ENCODE data around the gene PCSK6. TPM values are rescaled to one million over a fixed set of nuclear protein-coding genes. Genes with fewer than 3 reads are reported as not detected.

PCSK6 gene
- total RNA-seq, 2 experiments from 2014 or later = 0.57 TPM; not detected in 1

- H3K9me2 ChIP-seq (ENCODE audit: insufficient read depth, low read length) = no peaks in the 10 kb centered on the region
- no peaks in the 10 kb centered on the region for H3K36me3 ChIP-seq (ENCODE audit: insufficient read depth, low read length)
- no peaks in the 10 kb centered on the region for H3K4me1 ChIP-seq (ENCODE audit: insufficient read depth, low read length, poor library complexity, severe bottlenecking)
- H3K4me3 ChIP-seq (ENCODE audit: low read depth, low read length, poor library complexity, severe bottlenecking) = no peak overlapping the region
- ChIA-PET CTCF (ENCODE audit: unreplicated experiment) (no interaction called here), POLR2A (no interaction called here)
- no peak overlapping the region for H2AFZ ChIP-seq (ENCODE audit: low read length)
- TF ChIP-seq EZH2phosphoT487 (IDR thresholded peaks at IDR 0.05; ENCODE audit: borderline replicate concordance, low read depth, low read length) (no peak), CTCF (conservative IDR thresholded peaks at IDR 0.05; ENCODE audit: low read length) (no peak)
- intact Hi-C loops (cut with micrococcal nuclease; ENCODE audit: unreplicated experiment) = no loop called here
- no peak for DNase-seq (ENCODE audit: low spot score)
- BruUV-seq (replicated peaks) = no TSS peak
- H3K9me3 ChIP-seq (ENCODE audit: low read length) = no peaks in the 10 kb centered on the region
- no peak overlapping the region for H3K4me2 ChIP-seq (ENCODE audit: low read length)
- no peaks in the 10 kb centered on the region for H3K79me2 ChIP-seq (ENCODE audit: insufficient read depth, low read depth, low read length)
- H3K27ac ChIP-seq (ENCODE audit: low read depth, low read length, poor library complexity, severe bottlenecking) = no peak overlapping the region
- no peaks in the 10 kb centered on the region for H4K20me1 ChIP-seq (ENCODE audit: insufficient read depth, low read length)
Measured at GRCh38 chr15:101409621-101410020, 79.9 kb downstream of the PCSK6 start.

- no peak for DNase-seq (ENCODE audit: low spot score)
- no peaks in the 10 kb centered on the region for H3K79me2 ChIP-seq (ENCODE audit: insufficient read depth, low read depth, low read length)
- H3K4me2 ChIP-seq (ENCODE audit: low read length) = no peak overlapping the region
- ChIA-PET POLR2A (no interaction called here), CTCF (ENCODE audit: unreplicated experiment) (interaction anchor here (0.5 kb wide), 1 partner anchor 23 kb away, joined by 3 read pairs; no protein-coding TSS in a partner anchor)
- no peak overlapping the region for H3K4me3 ChIP-seq (ENCODE audit: low read depth, low read length, poor library complexity, severe bottlenecking)
- H3K9me2 ChIP-seq (ENCODE audit: insufficient read depth, low read length) = no peaks in the 10 kb centered on the region
- no peaks in the 10 kb centered on the region for H4K20me1 ChIP-seq (ENCODE audit: insufficient read depth, low read length)
- BruUV-seq (replicated peaks) = no TSS peak
- intact Hi-C loops (cut with micrococcal nuclease; ENCODE audit: unreplicated experiment) = no loop called here
- no peak overlapping the region for H3K27ac ChIP-seq (ENCODE audit: low read depth, low read length, poor library complexity, severe bottlenecking)
- no peaks in the 10 kb centered on the region for H3K4me1 ChIP-seq (ENCODE audit: insufficient read depth, low read length, poor library complexity, severe bottlenecking)
- TF ChIP-seq CTCF (conservative IDR thresholded peaks at IDR 0.05; ENCODE audit: low read length) (no peak), EZH2phosphoT487 (IDR thresholded peaks at IDR 0.05; ENCODE audit: borderline replicate concordance, low read depth, low read length) (no peak)
- H3K9me3 ChIP-seq (ENCODE audit: low read length) = no peaks in the 10 kb centered on the region
- H2AFZ ChIP-seq (ENCODE audit: low read length) = no peak overlapping the region
- H3K36me3 ChIP-seq (ENCODE audit: insufficient read depth, low read length) = no peaks in the 10 kb centered on the region
Measured at GRCh38 chr15:101407966-101408775, 81.3 kb downstream of the PCSK6 start.

- CTCF ChIA-PET (ENCODE audit: unreplicated experiment) = no interaction called here
- Histone ChIP-seq H3K27ac (ENCODE audit: low read depth, low read length, poor library complexity, severe bottlenecking) (no peak overlapping the region), H3K4me2 (ENCODE audit: low read length) (no peak overlapping the region), H3K4me1 (ENCODE audit: insufficient read depth, low read length, poor library complexity, severe bottlenecking) (no peaks in the 10 kb centered on the region), H3K9me3 (ENCODE audit: low read length) (no peaks in the 10 kb centered on the region), H3K9me2 (ENCODE audit: insufficient read depth, low read length) (no peaks in the 10 kb centered on the region), H2AFZ (ENCODE audit: low read length) (no peak overlapping the region), H3K36me3 (ENCODE audit: insufficient read depth, low read length) (no peaks in the 10 kb centered on the region), H4K20me1 (ENCODE audit: insufficient read depth, low read length) (no peaks in the 10 kb centered on the region), H3K4me3 (ENCODE audit: low read depth, low read length, poor library complexity, severe bottlenecking) (no peak overlapping the region), H3K79me2 (ENCODE audit: insufficient read depth, low read depth, low read length) (no peaks in the 10 kb centered on the region)
- POLR2A ChIA-PET = no interaction called here
- TF ChIP-seq CTCF (conservative IDR thresholded peaks at IDR 0.05; ENCODE audit: low read length) (no peak), EZH2phosphoT487 (IDR thresholded peaks at IDR 0.05; ENCODE audit: borderline replicate concordance, low read depth, low read length) (no peak)
- DNase-seq (ENCODE audit: low spot score) = no peak
- intact Hi-C loops (cut with micrococcal nuclease; ENCODE audit: unreplicated experiment) = no loop called here
- BruUV-seq (replicated peaks) = no TSS peak
Measured at GRCh38 chr15:101407439-101407838, 82.1 kb downstream of the PCSK6 start.
